LNCaP clone FGC (cell line): ENCODE measurements around the gene RPL37.
"Not testable (repeated sequence)": the region's sequence is repeated elsewhere in the genome, so short reads cannot be mapped to it uniquely, and the experiment has no call there.

Source experiments
- DNase-seq: peaks from one replicate; pipeline ENCODE4 v3.0.0-alpha.2; 2011; ENCODE audit warnings: low read depth
- H3K4me3 ChIP-seq: 2 replicates; pipeline ENCODE4 v1.5.1; 2011; ENCODE audit warnings: mild to moderate bottlenecking, low read depth, low read length, control low read depth
- TF ChIP-seq, protein P1 (sequence below): IDR thresholded peaks from 2 replicates; pipeline ENCODE4 v1.5.1; 2012; ENCODE audit warnings: mild to moderate bottlenecking; ENCODE audit not compliant: control insufficient read depth, insufficient read depth; ENCODE audit errors: extremely low read depth

The RPL37 gene

DNA sequence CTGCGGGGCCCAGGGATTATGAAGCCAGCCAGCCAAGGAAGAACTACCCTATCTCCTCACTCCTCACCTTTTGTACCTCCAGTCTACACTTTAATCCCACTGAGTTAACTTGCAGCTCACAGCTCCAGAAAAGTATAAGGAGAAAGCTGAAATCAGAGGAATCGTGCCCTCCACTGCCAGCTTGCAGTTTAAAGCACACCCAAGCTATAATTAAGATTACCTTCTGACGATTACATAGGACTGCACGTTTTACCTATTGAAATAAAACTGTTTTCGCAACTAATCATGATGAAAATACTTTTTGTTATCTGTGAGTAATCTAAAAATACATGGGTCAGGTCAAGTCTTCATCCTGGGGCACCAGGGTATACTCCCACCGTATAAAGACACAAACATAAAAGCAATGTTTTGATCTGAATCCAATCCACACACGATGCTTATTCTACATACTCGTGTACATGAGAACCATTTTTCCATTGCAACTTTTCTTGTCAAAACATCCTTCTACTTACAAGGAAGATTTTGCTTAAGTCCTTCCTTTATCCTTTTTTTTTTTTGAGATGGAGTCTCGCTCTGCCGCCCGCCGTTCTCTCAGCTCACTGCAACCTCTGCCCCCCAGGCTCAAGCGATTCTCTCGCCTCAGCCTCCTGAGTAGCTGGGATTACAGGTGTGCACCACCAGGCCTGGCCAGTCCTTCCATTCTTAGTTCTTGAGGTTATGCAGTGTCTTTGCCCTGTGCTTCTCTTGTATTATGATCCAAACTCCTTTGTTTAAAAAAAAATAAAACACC lies 7.6 kb downstream of the RPL37 start:
- H3K4me3 ChIP-seq = no peak overlapping the region
- TF ChIP-seq, protein P1, sequence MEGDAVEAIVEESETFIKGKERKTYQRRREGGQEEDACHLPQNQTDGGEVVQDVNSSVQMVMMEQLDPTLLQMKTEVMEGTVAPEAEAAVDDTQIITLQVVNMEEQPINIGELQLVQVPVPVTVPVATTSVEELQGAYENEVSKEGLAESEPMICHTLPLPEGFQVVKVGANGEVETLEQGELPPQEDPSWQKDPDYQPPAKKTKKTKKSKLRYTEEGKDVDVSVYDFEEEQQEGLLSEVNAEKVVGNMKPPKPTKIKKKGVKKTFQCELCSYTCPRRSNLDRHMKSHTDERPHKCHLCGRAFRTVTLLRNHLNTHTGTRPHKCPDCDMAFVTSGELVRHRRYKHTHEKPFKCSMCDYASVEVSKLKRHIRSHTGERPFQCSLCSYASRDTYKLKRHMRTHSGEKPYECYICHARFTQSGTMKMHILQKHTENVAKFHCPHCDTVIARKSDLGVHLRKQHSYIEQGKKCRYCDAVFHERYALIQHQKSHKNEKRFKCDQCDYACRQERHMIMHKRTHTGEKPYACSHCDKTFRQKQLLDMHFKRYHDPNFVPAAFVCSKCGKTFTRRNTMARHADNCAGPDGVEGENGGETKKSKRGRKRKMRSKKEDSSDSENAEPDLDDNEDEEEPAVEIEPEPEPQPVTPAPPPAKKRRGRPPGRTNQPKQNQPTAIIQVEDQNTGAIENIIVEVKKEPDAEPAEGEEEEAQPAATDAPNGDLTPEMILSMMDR = no peak
- DNase-seq = no peak

DNA sequence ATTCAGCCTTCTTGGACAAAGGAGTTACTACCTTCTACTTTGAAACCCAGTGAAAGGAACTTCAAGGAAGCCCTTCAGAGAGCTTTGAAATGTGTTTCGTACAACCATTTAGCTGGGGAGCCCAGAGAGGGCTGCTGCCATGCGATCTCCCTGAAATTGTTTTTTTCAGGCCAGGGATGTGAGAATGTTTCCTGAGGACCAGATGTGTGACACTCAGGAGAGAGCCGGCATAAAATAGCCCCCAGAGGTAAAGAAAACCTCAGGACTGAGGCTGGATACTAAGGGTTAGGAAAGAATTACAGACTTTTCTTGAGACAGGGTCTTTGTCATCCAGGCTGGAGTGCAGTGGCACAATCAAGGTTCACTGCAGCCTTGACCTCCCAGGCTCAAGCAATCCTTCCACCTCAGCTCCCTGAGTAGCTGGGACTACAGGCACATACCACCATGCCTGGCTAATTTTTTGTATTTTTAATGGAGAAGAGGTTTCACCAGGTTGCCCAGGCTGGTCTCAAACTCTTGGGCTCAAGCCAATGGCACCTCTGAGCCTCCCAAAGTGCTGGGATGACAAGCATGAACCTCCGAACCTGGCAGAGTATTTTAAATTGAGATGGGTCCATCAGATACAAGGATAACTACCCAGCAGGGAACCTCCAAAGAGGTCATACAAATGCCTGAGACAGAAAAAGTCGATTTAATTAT lies 8.4 kb downstream of the RPL37 start:
- no peak for DNase-seq
- no peak overlapping the region for H3K4me3 ChIP-seq
- TF ChIP-seq, protein P1 = no peak

- not testable (repeated sequence) for H3K4me3 ChIP-seq, DNase-seq
These were observed 9.5 kb downstream of the RPL37 start for GRCh38 chr5:40825461-40826043.

DNA sequence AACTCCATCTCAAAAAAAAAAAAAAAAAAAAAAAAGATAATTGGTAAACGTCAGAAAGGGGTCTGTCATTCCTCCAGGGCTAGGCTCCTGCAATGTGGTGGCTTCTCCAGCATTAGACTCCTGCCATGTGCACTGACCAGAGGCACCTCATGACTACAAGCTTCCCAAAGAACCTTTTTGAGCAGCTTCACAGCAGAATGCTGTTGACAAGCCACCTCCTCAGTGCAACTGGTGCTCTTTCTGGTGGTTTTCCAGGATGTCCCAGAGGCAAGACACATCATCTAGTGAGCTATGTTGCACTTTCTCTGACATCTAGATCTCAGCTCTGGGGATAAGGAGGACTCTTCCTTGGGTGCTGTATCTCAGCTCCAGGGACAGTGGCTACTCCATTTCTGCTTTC lies 11.6 kb downstream of the RPL37 start:
- TF ChIP-seq, protein P1 = no peak
- DNase-seq = no peak
- H3K4me3 ChIP-seq = no peak overlapping the region

GRCh38 chr5:40813698-40814281 lies 21.2 kb downstream of the RPL37 start:
- DNase-seq = no peak
- no peak overlapping the region for H3K4me3 ChIP-seq
- TF ChIP-seq, protein P1 = no peak

DNA sequence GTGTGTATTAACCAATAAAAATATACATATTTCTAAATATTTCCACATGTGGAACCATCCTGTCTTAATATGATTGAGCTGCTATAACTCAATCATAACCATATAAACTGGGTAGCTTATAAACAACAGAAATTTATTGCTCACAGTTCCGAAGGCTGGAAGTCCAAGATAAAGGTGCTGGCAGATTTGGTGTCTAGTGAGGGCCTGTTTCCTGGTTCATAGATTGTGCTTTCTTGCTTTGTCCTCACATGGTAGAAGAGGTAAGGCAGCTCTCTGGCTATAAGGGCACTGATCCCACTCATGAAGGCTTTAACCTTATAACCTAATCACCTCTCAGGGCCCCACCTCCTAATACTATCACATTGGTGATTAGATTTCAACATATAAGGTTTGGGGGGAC lies 22.9 kb downstream of the RPL37 start:
- TF ChIP-seq, protein P1 = no peak
- DNase-seq = no peak

More for the DNA sequence above, 22.9 kb downstream of the RPL37 start:
- H3K4me3 ChIP-seq = no peak overlapping the region
